ENCODE results near the gene ALG14. TPM values are rescaled to one million over a fixed set of nuclear protein-coding genes. Genes with fewer than 3 reads are reported as not detected.
A peak's percentile ranks its signal among the peaks of the same experiment; 100 is the strongest.

Gene ALG14
- total and polyA plus RNA-seq, 2 of the 4 experiments (the other 2 are of a cell fraction) = 1.7 to 2.0 TPM

DNA sequence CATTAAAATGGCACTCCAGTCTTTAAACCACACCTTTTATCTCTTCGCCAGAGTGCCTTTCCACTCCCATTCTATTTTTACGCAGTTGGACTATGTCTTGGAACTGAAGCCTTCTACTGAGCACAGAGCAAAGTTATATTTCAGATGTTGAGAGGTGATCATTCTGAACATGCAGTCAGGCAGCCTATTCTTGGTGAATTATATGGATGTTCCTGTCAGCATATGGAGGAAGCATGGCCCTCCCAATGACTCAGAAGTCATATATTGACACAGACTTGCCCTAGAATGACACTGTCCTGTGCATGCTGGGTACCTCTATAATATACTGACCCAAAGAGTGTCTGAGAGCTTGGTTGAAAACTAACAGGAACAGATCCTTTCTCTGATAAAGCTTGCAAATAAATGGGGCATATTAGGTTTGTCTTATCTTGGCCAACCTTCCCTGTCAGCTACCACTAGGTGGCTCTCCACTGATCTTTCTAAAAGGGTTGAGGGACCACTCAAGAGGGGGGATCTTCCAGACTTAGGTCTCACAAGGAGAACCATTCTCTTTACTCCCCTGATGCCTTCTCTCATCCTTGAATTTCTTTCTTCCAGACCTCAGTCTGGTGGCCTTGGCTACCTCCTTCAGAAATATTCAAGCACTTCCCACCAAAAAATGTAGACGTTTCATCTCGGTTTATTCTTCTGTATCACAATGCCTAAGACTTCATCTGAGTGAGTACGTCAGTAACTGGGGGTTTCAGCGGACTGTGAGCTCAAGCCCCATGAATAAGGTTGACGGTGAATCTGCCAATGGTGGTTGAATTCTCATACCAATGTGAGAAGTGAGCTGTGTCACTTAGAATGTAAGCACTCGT, 11.8 kb upstream of the ALG14 start:
- H3K23ac ChIP-seq (ENCODE audit: low read depth, low read length) = peak overlapping the region; percentile 45; the same call in 1 of the 2 replicates
- H2AFZ ChIP-seq (replicated peaks; ENCODE audit: low read length, poor library complexity) = no peak overlapping the region
- whole genome bisulfite sequencing, 2 experiments (ENCODE audit: extremely low coverage in 2 of 2, insufficient read length in 1 of 2) = 67% methylated on average over 5 of the region's 8 CpGs; no CpG with 5 or more reads in 1 of the 2 experiments
- peaks cover 9% of the 10 kb centered on the region for H3K27me3 ChIP-seq (ENCODE audit: control insufficient read depth, insufficient read depth, low read length)
- H2BK20ac ChIP-seq (ENCODE audit: low read depth, low read length) = peak overlapping the region; percentile 43
- peaks cover 9% of the 10 kb centered on the region; the same call in 1 of the 2 replicates for H3K9me1 ChIP-seq (ENCODE audit: insufficient read depth, low read length)
- no peaks in the 10 kb centered on the region for H4K20me1 ChIP-seq (ENCODE audit: insufficient read depth, low read length)
- no peaks in the 10 kb centered on the region for H3K9me3 ChIP-seq (ENCODE audit: control insufficient read depth, insufficient read depth, low read length)
- peak overlapping the region; percentile 35 for H2AK5ac ChIP-seq (ENCODE audit: low read depth, low read length)
- H2BK15ac ChIP-seq (ENCODE audit: low read depth, low read length) = peak overlapping the region; percentile 47; the same call in 1 of the 3 replicates
- H4K8ac ChIP-seq (ENCODE audit: low read depth in 2 of 2, low read length in 2 of 2) = no peak overlapping the region
- H2BK120ac ChIP-seq (ENCODE audit: low read depth, low read length) = peak overlapping the region; percentile 37; the same call in 1 of the 2 replicates
- H3K79me1 ChIP-seq (ENCODE audit: low read depth in 1 of 2, low read length in 2 of 2) = no peaks in the 10 kb centered on the region
- H2BK5ac ChIP-seq (ENCODE audit: low read depth, low read length, poor library complexity, severe bottlenecking) = no peak overlapping the region
- no peak overlapping the region for H3K27ac ChIP-seq (ENCODE audit: insufficient read depth, low read length)
- no peak overlapping the region for H3K18ac ChIP-seq (ENCODE audit: low read depth, low read length)
- no peaks in the 10 kb centered on the region for H3K36me3 ChIP-seq (ENCODE audit: control insufficient read depth, insufficient read depth, low read length)
- 0 out of 2 replicates have a peak overlapping the region, but pooled peaks have one; percentile 32 for H4K91ac ChIP-seq (ENCODE audit: insufficient read depth, low read depth, low read length)
- H3K14ac ChIP-seq (replicated peaks; ENCODE audit: low read depth, low read length) = peak overlapping the region; percentile 61
- intact Hi-C loops (cut with micrococcal nuclease) (loop anchor here (1.0 kb wide), 1 partner anchor 149 kb away; no protein-coding TSS in a partner anchor), in situ Hi-C loops (cut with MboI; ENCODE audit: low sequenced_read_pairs) (no loop called here), dilution Hi-C loops (cut with HindIII; ENCODE audit: low sequenced_read_pairs, unreplicated experiment) (no loop called here)
- POLR2A ChIA-PET (ENCODE audit: unreplicated experiment) = interaction anchor here (0.9 kb wide), 1 partner anchor 57 kb away, joined by 8 read pairs; no protein-coding TSS in a partner anchor
- no peak overlapping the region for H3K4me2 ChIP-seq (ENCODE audit: low read depth, low read length)
- CTCF ChIA-PET = interaction anchor here (0.7 to 2.3 kb wide), 5 partner anchors 12 to 326 kb away, joined by 3 to 11 read pairs (median 6); partner anchors contain the start of gene ALG14
- peak; percentile 21 for DNase-seq
- H3K4me1 ChIP-seq (ENCODE audit: control insufficient read depth, insufficient read depth, low read length) = peaks cover 8% of the 10 kb centered on the region
- ATAC-seq (ENCODE audit: low read depth) = no peak
- H3K4ac ChIP-seq (ENCODE audit: low read depth, low read length) = peak overlapping the region; percentile 8; the same call in 1 of the 2 replicates
- H3K4me3 ChIP-seq (ENCODE audit: insufficient read depth, low read depth, low read length) = no peak overlapping the region
- H4K5ac ChIP-seq (ENCODE audit: low read depth, low read length) = no peak overlapping the region
- TF ChIP-seq FOS (IDR thresholded peaks at IDR 0.05; ENCODE audit: low read depth, low read length) (no peak), MAFK (IDR thresholded peaks at IDR 0.05; ENCODE audit: low read depth, low read length) (no peak), USF2 (IDR thresholded peaks at IDR 0.05; ENCODE audit: low read depth, low read length) (no peak), CTCF (conservative IDR thresholded peaks at IDR 0.05; ENCODE audit: low read depth, low read length) (peak; percentile 49), RAD21 (IDR thresholded peaks at IDR 0.05; ENCODE audit: low read length) (peak; percentile 32; the same call in 1 of the 2 replicates), CEBPB (IDR thresholded peaks at IDR 0.05; ENCODE audit: low read depth, low read length) (no peak)
- H3K56ac ChIP-seq (ENCODE audit: extremely low read depth, insufficient read depth, low read length) = no peak overlapping the region
- no TSS peak for BruUV-seq (replicated peaks)
- no peak overlapping the region for H3K9ac ChIP-seq (ENCODE audit: low read depth, low read length)
- no peak overlapping the region for H2AK9ac ChIP-seq (replicated peaks; ENCODE audit: low read depth, low read length, poor library complexity)
